Measurements from ENCODE around the gene MED27.

Gene MED27

GRCh38 chr9:131997076-131997475 lies 82.6 kb downstream of the MED27 start:
- H3K4me1 ChIP-seq (ENCODE audit: insufficient read depth, insufficient read length) = peaks cover 2% of the 10 kb centered on the region
- no peak for DNase-seq (ENCODE audit: low read depth, low spot score)
- H3K9me3 ChIP-seq (ENCODE audit: insufficient read depth, low read length) = peaks cover 11% of the 10 kb centered on the region
- H3K4me3 ChIP-seq (ENCODE audit: insufficient read length, low read depth) = no peak overlapping the region
- H3K9ac ChIP-seq (ENCODE audit: insufficient read length, low read depth) = no peak overlapping the region
- TF ChIP-seq YY1 (IDR thresholded peaks at IDR 0.05; ENCODE audit: insufficient read depth, insufficient read length) = no peak
- no peak for TF ChIP-seq SUZ12 (IDR thresholded peaks at IDR 0.05; ENCODE audit: extremely low read depth, insufficient read depth, insufficient read length)
- no peak for TF ChIP-seq ZNF274 (IDR thresholded peaks at IDR 0.05; ENCODE audit: low read depth, low read length)
- no peaks in the 10 kb centered on the region for H3K27me3 ChIP-seq (ENCODE audit: insufficient read depth, insufficient read length)
- H3K36me3 ChIP-seq (ENCODE audit: insufficient read depth, insufficient read length, low read length) = peaks cover 29% of the 10 kb centered on the region

- no peak overlapping the region for H3K4me3 ChIP-seq (ENCODE audit: insufficient read length, low read depth)
- no peaks in the 10 kb centered on the region for H3K9me3 ChIP-seq (ENCODE audit: insufficient read depth, low read length)
- no peak overlapping the region for H3K9ac ChIP-seq (ENCODE audit: insufficient read length, low read depth)
- peaks cover 29% of the 10 kb centered on the region for H3K36me3 ChIP-seq (ENCODE audit: insufficient read depth, insufficient read length, low read length)
- peaks cover 2% of the 10 kb centered on the region for H3K4me1 ChIP-seq (ENCODE audit: insufficient read depth, insufficient read length)
- H3K27me3 ChIP-seq (ENCODE audit: insufficient read depth, insufficient read length) = no peaks in the 10 kb centered on the region
- DNase-seq (ENCODE audit: low read depth, low spot score) = no peak
- TF ChIP-seq ZNF274 (IDR thresholded peaks at IDR 0.05; ENCODE audit: low read depth, low read length) = no peak
- no peak for TF ChIP-seq SUZ12 (IDR thresholded peaks at IDR 0.05; ENCODE audit: extremely low read depth, insufficient read depth, insufficient read length)
- no peak for TF ChIP-seq YY1 (IDR thresholded peaks at IDR 0.05; ENCODE audit: insufficient read depth, insufficient read length)
Measured at GRCh38 chr9:131995382-131995781, 84.3 kb downstream of the MED27 start.

GRCh38 chr9:131994364-131995125 lies 85.1 kb downstream of the MED27 start:
- H3K36me3 ChIP-seq (ENCODE audit: insufficient read depth, insufficient read length, low read length) = peaks cover 29% of the 10 kb centered on the region
- H3K4me3 ChIP-seq (ENCODE audit: insufficient read length, low read depth) = no peak overlapping the region
- TF ChIP-seq ZNF274 (IDR thresholded peaks at IDR 0.05; ENCODE audit: low read depth, low read length) (no peak), YY1 (IDR thresholded peaks at IDR 0.05; ENCODE audit: insufficient read depth, insufficient read length) (no peak), SUZ12 (IDR thresholded peaks at IDR 0.05; ENCODE audit: extremely low read depth, insufficient read depth, insufficient read length) (no peak)
- no peaks in the 10 kb centered on the region for H3K9me3 ChIP-seq (ENCODE audit: insufficient read depth, low read length)
- no peak for DNase-seq (ENCODE audit: low read depth, low spot score)
- peaks cover 2% of the 10 kb centered on the region for H3K4me1 ChIP-seq (ENCODE audit: insufficient read depth, insufficient read length)
- H3K9ac ChIP-seq (ENCODE audit: insufficient read length, low read depth) = no peak overlapping the region
- no peaks in the 10 kb centered on the region for H3K27me3 ChIP-seq (ENCODE audit: insufficient read depth, insufficient read length)

- TF ChIP-seq ZNF274 (IDR thresholded peaks at IDR 0.05; ENCODE audit: low read depth, low read length) (no peak), SUZ12 (IDR thresholded peaks at IDR 0.05; ENCODE audit: extremely low read depth, insufficient read depth, insufficient read length) (no peak), YY1 (IDR thresholded peaks at IDR 0.05; ENCODE audit: insufficient read depth, insufficient read length) (no peak)
- DNase-seq (ENCODE audit: low read depth, low spot score) = no peak
Measured at GRCh38 chr9:131992906-131993657, 86.6 kb downstream of the MED27 start.

GRCh38 chr9:131987232-131987631 lies 92.4 kb downstream of the MED27 start:
- no peak for DNase-seq (ENCODE audit: low read depth, low spot score)
- H3K9me3 ChIP-seq (ENCODE audit: insufficient read depth, low read length) = no peaks in the 10 kb centered on the region
- no peaks in the 10 kb centered on the region for H3K4me1 ChIP-seq (ENCODE audit: insufficient read depth, insufficient read length)
- no peak overlapping the region for H3K9ac ChIP-seq (ENCODE audit: insufficient read length, low read depth)
- H3K36me3 ChIP-seq (ENCODE audit: insufficient read depth, insufficient read length, low read length) = no peaks in the 10 kb centered on the region
- no peak overlapping the region for H3K4me3 ChIP-seq (ENCODE audit: insufficient read length, low read depth)
- TF ChIP-seq ZNF274 (IDR thresholded peaks at IDR 0.05; ENCODE audit: low read depth, low read length) (no peak), YY1 (IDR thresholded peaks at IDR 0.05; ENCODE audit: insufficient read depth, insufficient read length) (no peak), SUZ12 (IDR thresholded peaks at IDR 0.05; ENCODE audit: extremely low read depth, insufficient read depth, insufficient read length) (no peak)
- H3K27me3 ChIP-seq (ENCODE audit: insufficient read depth, insufficient read length) = no peaks in the 10 kb centered on the region

More at GRCh38 chr9:131992906-131993657, 86.6 kb downstream of the MED27 start:
- H3K36me3 ChIP-seq (ENCODE audit: insufficient read depth, insufficient read length, low read length) = peaks cover 23% of the 10 kb centered on the region
- H3K27me3 ChIP-seq (ENCODE audit: insufficient read depth, insufficient read length) = no peaks in the 10 kb centered on the region
- H3K9me3 ChIP-seq (ENCODE audit: insufficient read depth, low read length) = no peaks in the 10 kb centered on the region
- peaks cover 2% of the 10 kb centered on the region for H3K4me1 ChIP-seq (ENCODE audit: insufficient read depth, insufficient read length)
- no peak overlapping the region for H3K9ac ChIP-seq (ENCODE audit: insufficient read length, low read depth)
- H3K4me3 ChIP-seq (ENCODE audit: insufficient read length, low read depth) = no peak overlapping the region

- Histone ChIP-seq H3K27me3 (ENCODE audit: insufficient read depth, insufficient read length) (no peaks in the 10 kb centered on the region), H3K9ac (ENCODE audit: insufficient read length, low read depth) (no peak overlapping the region), H3K9me3 (ENCODE audit: insufficient read depth, low read length) (no peaks in the 10 kb centered on the region), H3K36me3 (ENCODE audit: insufficient read depth, insufficient read length, low read length) (peaks cover 4% of the 10 kb centered on the region), H3K4me1 (ENCODE audit: insufficient read depth, insufficient read length) (no peaks in the 10 kb centered on the region), H3K4me3 (ENCODE audit: insufficient read length, low read depth) (no peak overlapping the region)
- TF ChIP-seq ZNF274 (IDR thresholded peaks at IDR 0.05; ENCODE audit: low read depth, low read length) (no peak), YY1 (IDR thresholded peaks at IDR 0.05; ENCODE audit: insufficient read depth, insufficient read length) (no peak), SUZ12 (IDR thresholded peaks at IDR 0.05; ENCODE audit: extremely low read depth, insufficient read depth, insufficient read length) (no peak)
- DNase-seq (ENCODE audit: low read depth, low spot score) = no peak
Measured at GRCh38 chr9:131986576-131986975, 93.1 kb downstream of the MED27 start.

- Histone ChIP-seq H3K36me3 (ENCODE audit: insufficient read depth, insufficient read length, low read length) (peaks cover 4% of the 10 kb centered on the region), H3K4me1 (ENCODE audit: insufficient read depth, insufficient read length) (no peaks in the 10 kb centered on the region), H3K27me3 (ENCODE audit: insufficient read depth, insufficient read length) (no peaks in the 10 kb centered on the region), H3K9ac (ENCODE audit: insufficient read length, low read depth) (no peak overlapping the region), H3K4me3 (ENCODE audit: insufficient read length, low read depth) (no peak overlapping the region), H3K9me3 (ENCODE audit: insufficient read depth, low read length) (no peaks in the 10 kb centered on the region)
- TF ChIP-seq SUZ12 (IDR thresholded peaks at IDR 0.05; ENCODE audit: extremely low read depth, insufficient read depth, insufficient read length) (no peak), YY1 (IDR thresholded peaks at IDR 0.05; ENCODE audit: insufficient read depth, insufficient read length) (no peak), ZNF274 (IDR thresholded peaks at IDR 0.05; ENCODE audit: low read depth, low read length) (no peak)
- no peak for DNase-seq (ENCODE audit: low read depth, low spot score)
Measured at GRCh38 chr9:131986089-131986488, 93.6 kb downstream of the MED27 start.

Measured in NT2/D1 (cell line).